ENCODE data around the gene MGST3.
"Not testable (repeated sequence)": the region's sequence is repeated elsewhere in the genome, so short reads cannot be mapped to it uniquely, and the experiment has no call there.

MGST3 gene

GRCh38 chr1:165674599-165674998 lies 43.6 kb downstream of the MGST3 start:
- H3K36me3 ChIP-seq = peaks cover 3% of the 10 kb centered on the region; the same call in 1 of the 2 replicates
- H3K9me3 ChIP-seq = no peaks in the 10 kb centered on the region
- H3K4me3 ChIP-seq (ENCODE audit: low read depth, low read length) = no peak overlapping the region
- H3K27me3 ChIP-seq = no peaks in the 10 kb centered on the region
- H3K4me1 ChIP-seq = no peaks in the 10 kb centered on the region
- TF ChIP-seq CTCF (IDR thresholded peaks at IDR 0.05; ENCODE audit: low read depth, low read length) = no peak
- no peak for DNase-seq

GRCh38 chr1:165675794-165676193 lies 44.8 kb downstream of the MGST3 start:
- no peak for DNase-seq
- Histone ChIP-seq H3K4me3 (ENCODE audit: low read depth, low read length) (no peak overlapping the region), H3K36me3 (peaks cover 7% of the 10 kb centered on the region), H3K4me1 (no peaks in the 10 kb centered on the region), H3K27me3 (no peaks in the 10 kb centered on the region), H3K9me3 (no peaks in the 10 kb centered on the region)
- no peak for TF ChIP-seq CTCF (IDR thresholded peaks at IDR 0.05; ENCODE audit: low read depth, low read length)

- H3K4me3 ChIP-seq (ENCODE audit: low read depth, low read length) = no peak overlapping the region
- DNase-seq = no peak
- no peak for TF ChIP-seq CTCF (IDR thresholded peaks at IDR 0.05; ENCODE audit: low read depth, low read length)
- no peaks in the 10 kb centered on the region for H3K4me1 ChIP-seq
- H3K9me3 ChIP-seq = no peaks in the 10 kb centered on the region
- H3K27me3 ChIP-seq = no peaks in the 10 kb centered on the region
- H3K36me3 ChIP-seq = peaks cover 22% of the 10 kb centered on the region
Measured at GRCh38 chr1:165678509-165678908, 47.5 kb downstream of the MGST3 start.

- no peak overlapping the region for H3K4me3 ChIP-seq (ENCODE audit: low read depth, low read length)
- H3K9me3 ChIP-seq = no peaks in the 10 kb centered on the region
- H3K27me3 ChIP-seq = no peaks in the 10 kb centered on the region
- TF ChIP-seq CTCF (IDR thresholded peaks at IDR 0.05; ENCODE audit: low read depth, low read length) = no peak
- H3K36me3 ChIP-seq = peaks cover 22% of the 10 kb centered on the region
- no peaks in the 10 kb centered on the region for H3K4me1 ChIP-seq
- no peak for DNase-seq
Measured at GRCh38 chr1:165679282-165680036, 48.4 kb downstream of the MGST3 start.

- no peak overlapping the region for H3K4me3 ChIP-seq (ENCODE audit: low read depth, low read length)
- DNase-seq = no peak
- no peaks in the 10 kb centered on the region for H3K4me1 ChIP-seq
- TF ChIP-seq CTCF (IDR thresholded peaks at IDR 0.05; ENCODE audit: low read depth, low read length) = no peak
- no peaks in the 10 kb centered on the region for H3K9me3 ChIP-seq
- H3K27me3 ChIP-seq = no peaks in the 10 kb centered on the region
- peaks cover 22% of the 10 kb centered on the region for H3K36me3 ChIP-seq
Measured at GRCh38 chr1:165680303-165680702, 49.3 kb downstream of the MGST3 start.

GRCh38 chr1:165680773-165681172 lies 49.7 kb downstream of the MGST3 start:
- not testable (repeated sequence) for H3K27me3 ChIP-seq; DNase-seq; H3K4me1 ChIP-seq; H3K4me3 ChIP-seq (ENCODE audit: low read depth, low read length); H3K9me3 ChIP-seq
- H3K36me3 ChIP-seq = peaks cover 22% of the 10 kb centered on the region
